GM12872 (cell line): ENCODE data around the gene MZF1.

ENCODE experiments used
- TF ChIP-seq, protein P1 (sequence below): IDR thresholded peaks from 3 replicates; pipeline ENCODE4 v1.5.1; 2011; ENCODE audit warnings: low read depth, mild to moderate bottlenecking, low read length, moderate library complexity; ENCODE audit not compliant: insufficient read depth

The MZF1 gene

DNA sequence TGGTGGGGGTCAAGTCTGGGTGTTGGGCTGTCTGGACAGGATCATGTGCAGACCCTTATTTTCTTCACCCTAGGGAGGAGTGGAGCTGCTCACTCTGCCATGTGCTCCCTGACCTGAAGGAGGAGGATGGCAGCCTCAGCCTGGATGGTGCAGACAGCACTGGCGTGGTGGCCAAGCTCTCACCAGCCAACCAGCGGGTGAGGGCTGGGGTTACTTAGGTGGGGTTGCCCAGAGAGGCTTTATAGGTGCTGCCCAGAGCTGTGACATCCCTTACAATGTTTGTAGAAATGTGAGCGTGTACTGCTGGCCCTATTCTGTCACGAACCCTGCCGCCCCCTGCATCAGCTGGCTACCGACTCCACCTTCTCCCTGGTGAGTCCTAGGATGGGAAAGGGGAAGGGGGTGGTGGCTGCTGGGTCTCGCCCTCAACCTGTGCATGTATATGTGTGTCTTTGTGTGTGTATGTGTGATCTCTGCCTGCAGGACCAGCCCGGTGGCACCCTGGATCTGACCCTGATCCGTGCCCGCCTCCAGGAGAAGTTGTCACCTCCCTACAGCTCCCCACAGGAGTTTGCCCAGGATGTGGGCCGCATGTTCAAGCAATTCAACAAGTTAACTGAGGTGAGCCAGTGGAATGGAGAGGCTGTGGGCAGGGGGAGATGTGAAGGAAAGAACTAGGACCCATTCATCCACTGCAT lies 23.3 kb downstream of the MZF1 start:
- TF ChIP-seq, protein P1, sequence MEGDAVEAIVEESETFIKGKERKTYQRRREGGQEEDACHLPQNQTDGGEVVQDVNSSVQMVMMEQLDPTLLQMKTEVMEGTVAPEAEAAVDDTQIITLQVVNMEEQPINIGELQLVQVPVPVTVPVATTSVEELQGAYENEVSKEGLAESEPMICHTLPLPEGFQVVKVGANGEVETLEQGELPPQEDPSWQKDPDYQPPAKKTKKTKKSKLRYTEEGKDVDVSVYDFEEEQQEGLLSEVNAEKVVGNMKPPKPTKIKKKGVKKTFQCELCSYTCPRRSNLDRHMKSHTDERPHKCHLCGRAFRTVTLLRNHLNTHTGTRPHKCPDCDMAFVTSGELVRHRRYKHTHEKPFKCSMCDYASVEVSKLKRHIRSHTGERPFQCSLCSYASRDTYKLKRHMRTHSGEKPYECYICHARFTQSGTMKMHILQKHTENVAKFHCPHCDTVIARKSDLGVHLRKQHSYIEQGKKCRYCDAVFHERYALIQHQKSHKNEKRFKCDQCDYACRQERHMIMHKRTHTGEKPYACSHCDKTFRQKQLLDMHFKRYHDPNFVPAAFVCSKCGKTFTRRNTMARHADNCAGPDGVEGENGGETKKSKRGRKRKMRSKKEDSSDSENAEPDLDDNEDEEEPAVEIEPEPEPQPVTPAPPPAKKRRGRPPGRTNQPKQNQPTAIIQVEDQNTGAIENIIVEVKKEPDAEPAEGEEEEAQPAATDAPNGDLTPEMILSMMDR: no peak

DNA sequence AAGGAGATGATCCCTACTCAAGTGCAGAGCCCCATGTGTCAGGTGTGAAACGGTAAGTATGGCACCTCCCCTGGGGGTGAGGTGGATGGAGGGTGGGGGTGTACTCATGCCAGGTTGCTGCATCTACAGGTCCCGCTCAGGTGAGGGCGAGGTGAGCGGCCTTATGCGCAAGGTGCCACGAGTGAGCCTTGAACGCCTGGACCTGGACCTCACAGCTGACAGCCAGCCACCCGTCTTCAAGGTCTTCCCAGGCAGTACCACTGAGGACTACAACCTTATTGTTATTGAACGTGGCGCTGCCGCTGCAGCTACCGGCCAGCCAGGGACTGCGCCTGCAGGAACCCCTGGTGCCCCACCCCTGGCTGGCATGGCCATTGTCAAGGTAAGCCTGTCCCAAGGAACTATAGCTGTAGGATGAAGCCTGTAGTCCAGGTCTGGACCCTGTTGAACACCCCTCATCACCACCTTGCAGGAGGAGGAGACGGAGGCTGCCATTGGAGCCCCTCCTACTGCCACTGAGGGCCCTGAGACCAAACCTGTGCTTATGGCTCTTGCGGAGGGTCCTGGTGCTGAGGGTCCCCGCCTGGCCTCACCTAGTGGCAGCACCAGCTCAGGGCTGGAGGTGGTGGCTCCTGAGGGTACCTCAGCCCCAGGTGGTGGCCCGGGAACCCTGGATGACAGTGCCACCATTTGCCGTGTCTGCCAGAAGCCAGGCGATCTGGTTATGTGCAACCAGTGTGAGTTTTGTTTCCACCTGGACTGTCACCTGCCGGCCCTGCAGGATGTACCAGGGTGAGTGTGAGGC lies 24.1 kb downstream of the MZF1 start:
- TF ChIP-seq, protein P1: no peak

DNA sequence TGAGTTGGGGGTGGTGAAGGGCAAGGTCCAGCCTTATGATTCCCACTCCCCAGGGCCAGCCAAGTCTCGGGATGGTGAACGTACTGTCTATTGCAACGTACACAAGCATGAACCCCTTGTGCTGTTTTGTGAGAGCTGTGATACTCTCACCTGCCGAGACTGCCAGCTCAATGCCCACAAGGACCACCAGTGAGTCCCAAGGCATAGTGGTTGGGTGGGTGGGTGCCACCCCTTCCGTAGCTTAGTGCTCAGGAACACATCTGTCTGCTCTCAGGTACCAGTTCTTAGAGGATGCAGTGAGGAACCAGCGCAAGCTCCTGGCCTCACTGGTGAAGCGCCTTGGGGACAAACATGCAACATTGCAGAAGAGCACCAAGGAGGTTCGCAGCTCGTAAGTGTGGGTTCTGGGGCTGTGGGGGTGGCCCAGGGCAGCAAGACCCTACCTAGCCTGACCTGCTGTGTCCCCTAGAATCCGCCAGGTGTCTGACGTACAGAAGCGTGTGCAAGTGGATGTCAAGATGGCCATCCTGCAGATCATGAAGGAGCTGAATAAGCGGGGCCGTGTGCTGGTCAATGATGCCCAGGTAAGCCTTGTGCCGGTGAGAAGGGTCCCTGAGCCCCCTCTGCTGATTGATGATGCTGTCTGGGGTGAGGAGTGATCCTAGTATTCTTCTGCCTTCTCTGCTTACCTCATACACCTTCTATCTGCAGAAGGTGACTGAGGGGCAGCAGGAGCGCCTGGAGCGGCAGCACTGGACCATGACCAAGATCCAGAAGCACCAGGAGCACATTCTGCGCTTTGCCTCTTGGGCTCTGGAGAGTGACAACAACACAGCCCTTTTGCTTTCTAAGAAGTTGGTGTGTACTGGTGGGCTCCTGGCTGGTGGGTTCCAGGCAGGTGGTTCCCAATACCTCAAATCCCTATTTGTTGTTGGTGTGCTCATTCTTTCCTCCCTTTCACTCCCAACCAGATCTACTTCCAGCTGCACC lies 25.5 kb downstream of the MZF1 start:
- TF ChIP-seq, protein P1: no peak

GRCh38 chr19:58546019-58546530 lies 27.1 kb downstream of the MZF1 start:
- TF ChIP-seq, protein P1: no peak

DNA sequence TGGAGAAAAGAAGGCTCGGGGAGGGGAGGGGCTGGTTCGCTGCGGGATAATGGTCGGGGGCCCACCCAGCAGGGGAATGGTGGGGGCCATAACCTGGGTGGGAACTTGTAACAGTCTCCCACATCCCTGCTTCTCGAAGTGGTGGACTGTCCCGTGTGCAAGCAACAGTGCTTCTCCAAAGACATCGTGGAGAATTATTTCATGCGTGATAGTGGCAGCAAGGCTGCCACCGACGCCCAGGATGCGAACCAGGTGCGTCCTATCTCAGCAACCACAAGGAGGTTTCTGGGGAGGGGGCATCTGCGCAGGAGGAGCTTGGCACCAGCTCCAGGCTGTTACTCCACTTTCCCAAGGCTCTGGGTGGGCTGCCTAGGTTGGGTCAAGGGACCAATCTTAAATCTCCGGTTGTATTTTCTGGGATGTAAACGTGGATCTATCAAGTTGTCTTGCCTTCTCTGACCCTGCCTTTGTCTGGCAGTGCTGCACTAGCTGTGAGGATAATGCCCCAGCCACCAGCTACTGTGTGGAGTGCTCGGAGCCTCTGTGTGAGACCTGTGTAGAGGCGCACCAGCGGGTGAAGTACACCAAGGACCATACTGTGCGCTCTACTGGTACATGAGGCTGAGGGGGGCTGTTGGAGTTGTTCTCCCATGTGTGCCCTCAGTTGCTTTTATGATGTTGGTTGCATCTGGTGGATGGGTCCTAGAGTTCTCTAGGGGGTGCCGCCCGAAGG lies 27.7 kb downstream of the MZF1 start:
- TF ChIP-seq, protein P1: no peak

- TF ChIP-seq, protein P1: no peak
Observed at GRCh38 chr19:58544591-58545285, 28.4 kb downstream of the MZF1 start.
